GM12878 (cell line): ENCODE results near the gene CREB5. TPM values are rescaled to one million over a fixed set of nuclear protein-coding genes. Genes with fewer than 3 reads are reported as not detected.

Experiments
- ATAC-seq: fragments of 200-7000 bp; cut with Tn5 transposase; 3 replicates; pipeline ENCODE4 v1.9.1; 2020; ENCODE audit warnings: mild to moderate bottlenecking, moderate library complexity
- BruUV-seq: library from RNA; stranded (reverse); fragments of 400-500 nt; replicated peaks from 2 replicates; lab custom pipeline; 2021; lab: Mats Ljungman, UMichigan
- CTCF ChIA-PET: fragments of 300-600 bp; sonication (Branson Sonifier 250); formaldehyde crosslinking; extraction: SDS; loops from one replicate; lab custom pipeline; 2021; ENCODE audit warnings: inconsistent platforms; lab: Yijun Ruan, JAX
- POLR2A ChIA-PET: fragments of 350-600 bp; formaldehyde crosslinking; extraction: SDS; loops from one replicate; lab custom pipeline; 2021; ENCODE audit warnings: inconsistent platforms; lab: Charles Lee
- RAD21 ChIA-PET: fragments of 300-600 bp; sonication (Branson Sonifier 250); formaldehyde crosslinking; loops from one replicate; lab custom pipeline; 2023; ENCODE audit warnings: antibody characterized with exemption; ENCODE audit not compliant: unreplicated experiment; lab: Charles Lee
- SMC1A ChIA-PET: fragments of 300-600 bp; sonication (Branson Sonifier 250); formaldehyde crosslinking; loops from one replicate; lab custom pipeline; 2023; ENCODE audit not compliant: unreplicated experiment, uncharacterized antibody; lab: Charles Lee
- DNase-seq: peaks from one replicate; pipeline ENCODE4 v3.0.0-alpha.2; 2011; ENCODE audit warnings: low read depth, low spot score
- FAIRE-seq: peaks from 3 replicates; lab custom pipeline; 2011; peaks lifted over from hg19 to GRCh38; lab: Jason Lieb, UNC
- H2AFZ ChIP-seq: 2 replicates; pipeline ENCODE4 v1.6.0; 2011; ENCODE audit warnings: low read depth, low read length, control low read depth; ENCODE audit not compliant: control insufficient read depth
- H3K27ac ChIP-seq: 2 replicates; pipeline ENCODE4 v1.5.1; 2011; ENCODE audit warnings: control low read depth; ENCODE audit not compliant: control insufficient read depth, insufficient read depth
- H3K27me3 ChIP-seq, 2 experiments: replicated peaks in 1 of 2; 2 replicates each; pipeline versions ENCODE4 v1.6.0 to v1.6.1; 2011; ENCODE audit warnings: low read length in 1 of 2; ENCODE audit not compliant: control insufficient read depth in 2 of 2, insufficient read depth in 2 of 2
- H3K36me3 ChIP-seq, 2 experiments: 2 replicates each; pipeline ENCODE4 v1.5.1; 2011; ENCODE audit warnings: low read length in 1 of 2; ENCODE audit not compliant: control insufficient read depth in 2 of 2, insufficient read depth in 2 of 2
- H3K4me1 ChIP-seq: 2 replicates; pipeline ENCODE4 v1.6.1; 2011; ENCODE audit warnings: mild to moderate bottlenecking, low read length, moderate library complexity, mixed read lengths; ENCODE audit not compliant: control insufficient read depth, insufficient read depth
- H3K4me2 ChIP-seq: 2 replicates; pipeline ENCODE4 v1.6.0; 2011; ENCODE audit warnings: control low read depth; ENCODE audit not compliant: control insufficient read depth, insufficient read depth
- H3K4me3 ChIP-seq: fragments of 200-600 bp; sonication (generic); 2 replicates; pipeline ENCODE4 v1.5.1; 2016
- H3K79me2 ChIP-seq: 2 replicates; pipeline ENCODE4 v1.6.0; 2011; ENCODE audit warnings: low read length; ENCODE audit not compliant: control insufficient read depth, insufficient read depth
- H3K9ac ChIP-seq: 2 replicates; pipeline ENCODE4 v1.8.0; 2011; ENCODE audit warnings: low read length, control low read depth, mixed read lengths; ENCODE audit not compliant: control insufficient read depth, insufficient read depth
- H3K9me3 ChIP-seq: replicated peaks from 3 replicates; pipeline ENCODE4 v1.5.1; 2011; ENCODE audit warnings: mild to moderate bottlenecking, low read length; ENCODE audit not compliant: control insufficient read depth, insufficient read depth
- H4K20me1 ChIP-seq: 2 replicates; pipeline ENCODE4 v1.6.0; 2011; ENCODE audit not compliant: control insufficient read depth, insufficient read depth
- CBX3 ChIP-seq: fragments of 200-600 bp; sonication (generic); IDR thresholded peaks from 2 replicates; pipeline ENCODE4 v1.6.1; 2016; ENCODE audit warnings: low read depth, borderline replicate concordance
- CREB1 ChIP-seq: IDR thresholded peaks from 2 replicates; pipeline ENCODE4 v1.6.1; 2012; ENCODE audit warnings: low read depth, mild to moderate bottlenecking, inconsistent platforms
- EGR1 ChIP-seq, 2 experiments: IDR thresholded peaks; 1 replicate in 1 of 2; 2 replicates in 1 of 2; pipeline ENCODE4 v1.6.1; 2011 to 2012; ENCODE audit warnings: low read depth in 2 of 2, low read length in 2 of 2, borderline replicate concordance in 1 of 2, mild to moderate bottlenecking in 1 of 2, moderate library complexity in 1 of 2
- FOS ChIP-seq: IDR thresholded peaks from 3 replicates; pipeline ENCODE4 v1.6.1; 2011; ENCODE audit warnings: borderline replicate concordance; ENCODE audit not compliant: insufficient read length; ENCODE audit errors: extremely low read depth
- FOXK2 ChIP-seq: fragments of 450-650 bp; IDR thresholded peaks from 2 replicates; pipeline ENCODE4 v1.6.1; 2017; ENCODE audit warnings: mild to moderate bottlenecking, moderate library complexity
- HDAC2 ChIP-seq: fragments of 200-600 bp; sonication (generic); IDR thresholded peaks from 2 replicates; pipeline ENCODE4 v1.6.1; 2017
- NR2C1 ChIP-seq: fragments of 450-650 bp; IDR thresholded peaks from 2 replicates; pipeline ENCODE4 v1.6.1; 2017; ENCODE audit warnings: antibody characterized with exemption, mild to moderate bottlenecking, moderate library complexity
- PAX5 ChIP-seq: IDR thresholded peaks from 2 replicates; pipeline ENCODE4 v1.6.1; 2011; ENCODE audit warnings: low read depth, low read length, borderline replicate concordance
- POU2F2 ChIP-seq: IDR thresholded peaks from 3 replicates; pipeline ENCODE4 v1.6.1; 2011; ENCODE audit warnings: low read depth, mild to moderate bottlenecking, low read length, borderline replicate concordance
- SIX5 ChIP-seq: IDR thresholded peaks from 2 replicates; pipeline ENCODE4 v1.6.1; 2011; ENCODE audit warnings: mild to moderate bottlenecking, low read depth, low read length, moderate library complexity; ENCODE audit not compliant: severe bottlenecking
- SPI1 ChIP-seq: IDR thresholded peaks from 2 replicates; pipeline ENCODE4 v1.6.1; 2011; ENCODE audit warnings: low read depth, mild to moderate bottlenecking, low read length, moderate library complexity, borderline replicate concordance; ENCODE audit not compliant: insufficient read depth
- ZNF217 ChIP-seq: fragments of 450-650 bp; IDR thresholded peaks from 2 replicates; pipeline ENCODE4 v1.6.1; 2017; ENCODE audit warnings: antibody characterized with exemption, mild to moderate bottlenecking
- ZNF622 ChIP-seq: fragments of 450-650 bp; IDR thresholded peaks from 2 replicates; pipeline ENCODE4 v1.6.1; 2017; ENCODE audit warnings: mild to moderate bottlenecking, inconsistent platforms
- WGBS: methylation state at CpG from one replicate; pipeline ENCODE4 v1.1.6; 2016; ENCODE audit warnings: low lambda C conversion rate; ENCODE audit not compliant: insufficient replicate concordance, insufficient coverage; ENCODE audit errors: missing lambda C conversion rate; 5-methylcytosine and 5-hydroxymethylcytosine counted together
- in situ Hi-C: fragments of 300-500 bp; cut with MboI; formaldehyde crosslinking; loops from 9 replicates; pipeline ENCODE4 v1.14.3; 2018; ENCODE audit warnings: mixed read lengths
- intact Hi-C: fragments of 100-400 bp; cut with micrococcal nuclease; formaldehyde crosslinking; loops from one replicate; pipeline ENCODE4 v1.14.2; 2022; ENCODE audit not compliant: unreplicated experiment
- polyA plus RNA-seq, 11 experiments: library from polyadenylated mRNA; depleted of rRNA in 4 of 11; unstranded in 6 of 11; stranded (reverse) in 5 of 11; fragments of >200 nt; fragmentation: Nextera tagmentation in 4 of 11; fragmentation: Illumina TruSeq in 1 of 11; extraction: Ambion mirVana in 4 of 11; extraction: Trizol in 1 of 11; gene quantifications; 1 replicate in 1 of 11; 2 replicates in 10 of 11; pipeline versions ENCODE4 v1.2.1 to v1.2.3, GENCODE V29; 2011 to 2016; ENCODE audit warnings: inconsistent platforms in 2 of 11, missing spikeins in 2 of 11, low read depth in 1 of 11
- total RNA-seq, 4 experiments: library from RNA; depleted of rRNA in 3 of 4; stranded (reverse); fragments of >200 nt in 3 of 4; fragmentation: Illumina TruSeq in 1 of 4; extraction: Trizol in 1 of 4; gene quantifications; 2 replicates each; pipeline versions ENCODE4 v1.2.1 to v1.2.3, GENCODE V29; 2013 to 2021
- TF ChIP-seq, protein P1 (sequence below): IDR thresholded peaks from 2 replicates; pipeline ENCODE4 v1.6.1; 2012; ENCODE audit warnings: low read depth, low read length, improper control_type of control experiment
- TF ChIP-seq, protein P2 (sequence below): IDR thresholded peaks from 2 replicates; pipeline ENCODE4 v1.6.1; 2012; ENCODE audit warnings: improper control_type of control experiment, low read depth, low read length; ENCODE audit not compliant: insufficient replicate concordance

Gene CREB5
- total and polyA plus RNA-seq, 10 of the 15 experiments (the other 5 are each of a cell fraction or from before 2014, with no cell fraction given): 12.9 to 74.1 (median 53.0) TPM

DNA sequence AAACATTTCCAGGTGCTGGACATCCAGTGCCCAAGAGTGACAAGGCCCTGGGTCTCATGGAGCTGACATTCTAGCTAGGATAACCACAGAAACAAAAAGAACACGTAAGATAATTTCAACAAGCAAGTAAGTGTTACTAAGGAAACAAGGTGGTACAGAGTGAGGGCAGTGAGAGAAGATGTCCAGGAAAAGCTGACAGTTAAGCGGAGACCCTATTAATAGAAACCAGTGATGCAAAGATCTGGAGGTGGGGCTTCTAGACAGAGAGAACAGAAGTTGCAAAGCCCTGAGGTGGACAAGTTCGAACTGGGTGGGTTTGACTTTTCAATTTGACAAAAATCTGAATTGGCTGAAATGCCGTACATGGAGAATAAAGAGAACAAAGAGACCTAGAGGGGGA lies 449.5 kb downstream of the CREB5 start (continued):
- TF ChIP-seq FOS: no peak
- TF ChIP-seq CREB1: no peak

DNA sequence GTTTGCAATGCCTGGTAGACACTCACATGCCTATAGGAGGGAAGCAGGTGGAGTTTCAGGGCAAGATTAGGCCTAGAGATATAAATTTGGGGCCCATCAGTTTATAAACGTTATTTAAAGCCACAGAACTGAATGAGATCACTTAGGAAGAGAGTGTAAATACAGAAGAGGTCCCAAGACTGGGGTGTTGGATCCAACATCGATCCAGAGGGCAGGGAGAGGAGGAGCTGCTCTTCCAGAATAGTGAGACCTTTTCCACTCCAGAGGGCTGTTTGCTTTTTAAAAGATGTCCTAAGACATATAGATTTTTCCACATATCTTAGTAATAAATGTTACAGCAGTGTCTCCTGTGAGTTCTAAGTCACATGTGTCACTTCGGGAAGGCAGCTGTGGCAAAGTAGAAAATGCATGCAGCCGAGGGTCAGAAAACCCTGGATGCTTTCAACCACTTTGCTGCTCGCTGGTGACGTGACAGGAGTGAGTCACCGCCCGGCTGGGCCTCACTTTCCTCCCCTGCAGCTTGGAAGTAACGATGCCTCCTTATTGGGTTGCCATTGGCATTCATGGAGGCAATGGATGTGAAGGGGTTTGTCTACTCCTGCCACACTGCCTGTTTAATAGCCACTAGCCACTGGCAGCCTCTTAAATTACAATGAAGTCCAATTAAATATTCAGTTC lies 450.4 kb downstream of the CREB5 start:
- 24% methylated on average over 9 of the region's 9 CpGs for WGBS
- FAIRE-seq: no peak
- ChIA-PET CTCF (no interaction called here), POLR2A (interaction anchor here (0.5 kb wide), 1 partner anchor 9 kb away, joined by 4 read pairs; no protein-coding TSS in a partner anchor), RAD21 (no interaction called here), SMC1A (no interaction called here)
- Histone ChIP-seq H3K9ac (no peak overlapping the region), H2AFZ (no peak overlapping the region), H3K27me3 (peaks cover 3 to 13% of the 10 kb centered on the region in 2 experiments), H3K36me3 (no peaks in the 10 kb centered on the region), H3K79me2 (no peaks in the 10 kb centered on the region), H3K27ac (no peak overlapping the region), H3K4me3 (no peak overlapping the region), H3K4me2 (no peak overlapping the region), H3K4me1 (no peaks in the 10 kb centered on the region), H4K20me1 (no peaks in the 10 kb centered on the region), H3K9me3 (no peaks in the 10 kb centered on the region)
- intact Hi-C loops (no loop called here), in situ Hi-C loops (no loop called here)
- BruUV-seq: no TSS peak
- no peak for DNase-seq
- no peak for ATAC-seq
- TF ChIP-seq PAX5 (no peak), ZNF622 (no peak), SIX5 (no peak), POU2F2 (no peak), SPI1 (no peak), EGR1 (IDR thresholded peaks at IDR 0.05; ENCODE audit: borderline replicate concordance in 1 of 2, low read depth in 2 of 2, low read length in 2 of 2) (no peak), NR2C1 (no peak), FOS (no peak), ZNF217 (no peak), HDAC2 (no peak), CBX3 (no peak), FOXK2 (no peak)
- TF ChIP-seq, protein P1, sequence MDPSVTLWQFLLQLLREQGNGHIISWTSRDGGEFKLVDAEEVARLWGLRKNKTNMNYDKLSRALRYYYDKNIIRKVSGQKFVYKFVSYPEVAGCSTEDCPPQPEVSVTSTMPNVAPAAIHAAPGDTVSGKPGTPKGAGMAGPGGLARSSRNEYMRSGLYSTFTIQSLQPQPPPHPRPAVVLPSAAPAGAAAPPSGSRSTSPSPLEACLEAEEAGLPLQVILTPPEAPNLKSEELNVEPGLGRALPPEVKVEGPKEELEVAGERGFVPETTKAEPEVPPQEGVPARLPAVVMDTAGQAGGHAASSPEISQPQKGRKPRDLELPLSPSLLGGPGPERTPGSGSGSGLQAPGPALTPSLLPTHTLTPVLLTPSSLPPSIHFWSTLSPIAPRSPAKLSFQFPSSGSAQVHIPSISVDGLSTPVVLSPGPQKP: no peak
- TF ChIP-seq, protein P2, sequence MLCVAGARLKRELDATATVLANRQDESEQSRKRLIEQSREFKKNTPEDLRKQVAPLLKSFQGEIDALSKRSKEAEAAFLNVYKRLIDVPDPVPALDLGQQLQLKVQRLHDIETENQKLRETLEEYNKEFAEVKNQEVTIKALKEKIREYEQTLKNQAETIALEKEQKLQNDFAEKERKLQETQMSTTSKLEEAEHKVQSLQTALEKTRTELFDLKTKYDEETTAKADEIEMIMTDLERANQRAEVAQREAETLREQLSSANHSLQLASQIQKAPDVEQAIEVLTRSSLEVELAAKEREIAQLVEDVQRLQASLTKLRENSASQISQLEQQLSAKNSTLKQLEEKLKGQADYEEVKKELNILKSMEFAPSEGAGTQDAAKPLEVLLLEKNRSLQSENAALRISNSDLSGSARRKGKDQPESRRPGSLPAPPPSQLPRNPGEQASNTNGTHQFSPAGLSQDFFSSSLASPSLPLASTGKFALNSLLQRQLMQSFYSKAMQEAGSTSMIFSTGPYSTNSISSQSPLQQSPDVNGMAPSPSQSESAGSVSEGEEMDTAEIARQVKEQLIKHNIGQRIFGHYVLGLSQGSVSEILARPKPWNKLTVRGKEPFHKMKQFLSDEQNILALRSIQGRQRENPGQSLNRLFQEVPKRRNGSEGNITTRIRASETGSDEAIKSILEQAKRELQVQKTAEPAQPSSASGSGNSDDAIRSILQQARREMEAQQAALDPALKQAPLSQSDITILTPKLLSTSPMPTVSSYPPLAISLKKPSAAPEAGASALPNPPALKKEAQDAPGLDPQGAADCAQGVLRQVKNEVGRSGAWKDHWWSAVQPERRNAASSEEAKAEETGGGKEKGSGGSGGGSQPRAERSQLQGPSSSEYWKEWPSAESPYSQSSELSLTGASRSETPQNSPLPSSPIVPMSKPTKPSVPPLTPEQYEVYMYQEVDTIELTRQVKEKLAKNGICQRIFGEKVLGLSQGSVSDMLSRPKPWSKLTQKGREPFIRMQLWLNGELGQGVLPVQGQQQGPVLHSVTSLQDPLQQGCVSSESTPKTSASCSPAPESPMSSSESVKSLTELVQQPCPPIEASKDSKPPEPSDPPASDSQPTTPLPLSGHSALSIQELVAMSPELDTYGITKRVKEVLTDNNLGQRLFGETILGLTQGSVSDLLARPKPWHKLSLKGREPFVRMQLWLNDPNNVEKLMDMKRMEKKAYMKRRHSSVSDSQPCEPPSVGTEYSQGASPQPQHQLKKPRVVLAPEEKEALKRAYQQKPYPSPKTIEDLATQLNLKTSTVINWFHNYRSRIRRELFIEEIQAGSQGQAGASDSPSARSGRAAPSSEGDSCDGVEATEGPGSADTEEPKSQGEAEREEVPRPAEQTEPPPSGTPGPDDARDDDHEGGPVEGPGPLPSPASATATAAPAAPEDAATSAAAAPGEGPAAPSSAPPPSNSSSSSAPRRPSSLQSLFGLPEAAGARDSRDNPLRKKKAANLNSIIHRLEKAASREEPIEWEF: no peak
